T-helper 2 cell treated with Interferon-gamma antibody and Interleukin-4, amounts not matched to agents 5 μg/mL and 100 μg/mL, for 36 hours (primary cell): ENCODE measurements around the gene COG3.

Experiments
- DNase-seq: peaks from one replicate; pipeline ENCODE4 v3.0.0; 2021; ENCODE audit warnings: low spot score
- H3K27ac Mint-ChIP-seq: one replicate; pipeline ENCODE4 v1.8.0; 2021; ENCODE audit warnings: mild to moderate bottlenecking, mixed read lengths
- H3K27me3 Mint-ChIP-seq: one replicate; pipeline ENCODE4 v1.8.0; 2021; ENCODE audit warnings: low read depth, mixed read lengths
- H3K36me3 Mint-ChIP-seq: one replicate; pipeline ENCODE4 v1.8.0; 2021; ENCODE audit warnings: low read depth, mixed read lengths
- H3K4me1 Mint-ChIP-seq: one replicate; pipeline ENCODE4 v1.8.0; 2021; ENCODE audit warnings: low read depth, mixed read lengths
- H3K4me3 Mint-ChIP-seq: one replicate; pipeline ENCODE4 v1.8.0; 2022; ENCODE audit warnings: mild to moderate bottlenecking, moderate library complexity, mixed read lengths
- H3K9me3 Mint-ChIP-seq: one replicate; pipeline ENCODE4 v1.8.0; 2021; ENCODE audit warnings: mixed read lengths

The COG3 gene

GRCh38 chr13:45575146-45575829, 110.5 kb downstream of the COG3 start:
- DNase-seq = no peak
- H3K4me3 Mint-ChIP-seq = no peak overlapping the region
- no peak overlapping the region for H3K27ac Mint-ChIP-seq
- H3K9me3 Mint-ChIP-seq = no peaks in the 10 kb centered on the region
- H3K36me3 Mint-ChIP-seq = no peaks in the 10 kb centered on the region
- peaks cover 15% of the 10 kb centered on the region for H3K27me3 Mint-ChIP-seq
- H3K4me1 Mint-ChIP-seq = no peaks in the 10 kb centered on the region

GRCh38 chr13:45575830-45576180, 111.1 kb downstream of the COG3 start:
- Mint-ChIP-seq H3K9me3 (no peaks in the 10 kb centered on the region), H3K4me3 (no peak overlapping the region), H3K36me3 (no peaks in the 10 kb centered on the region), H3K27me3 (peaks cover 15% of the 10 kb centered on the region), H3K4me1 (no peaks in the 10 kb centered on the region), H3K27ac (no peak overlapping the region)
- no peak for DNase-seq

- H3K4me3 Mint-ChIP-seq = no peak overlapping the region
- peaks cover 15% of the 10 kb centered on the region for H3K27me3 Mint-ChIP-seq
- DNase-seq = no peak
- no peaks in the 10 kb centered on the region for H3K4me1 Mint-ChIP-seq
- no peaks in the 10 kb centered on the region for H3K9me3 Mint-ChIP-seq
- no peak overlapping the region for H3K27ac Mint-ChIP-seq
- no peaks in the 10 kb centered on the region for H3K36me3 Mint-ChIP-seq
Observed at GRCh38 chr13:45576466-45576865, 111.7 kb downstream of the COG3 start.

GRCh38 chr13:45582408-45583076, 117.8 kb downstream of the COG3 start:
- Mint-ChIP-seq H3K36me3 (no peaks in the 10 kb centered on the region), H3K9me3 (no peaks in the 10 kb centered on the region), H3K27ac (no peak overlapping the region), H3K27me3 (peaks cover 4% of the 10 kb centered on the region), H3K4me1 (no peaks in the 10 kb centered on the region), H3K4me3 (no peak overlapping the region)
- no peak for DNase-seq

- no peak for DNase-seq
- no peaks in the 10 kb centered on the region for H3K4me1 Mint-ChIP-seq
- H3K36me3 Mint-ChIP-seq = no peaks in the 10 kb centered on the region
- no peaks in the 10 kb centered on the region for H3K9me3 Mint-ChIP-seq
- H3K27ac Mint-ChIP-seq = no peak overlapping the region
- no peak overlapping the region for H3K4me3 Mint-ChIP-seq
- H3K27me3 Mint-ChIP-seq = peaks cover 4% of the 10 kb centered on the region
Observed at GRCh38 chr13:45584816-45585215, 120.1 kb downstream of the COG3 start.
